A549 (cell line): ENCODE measurements around the gene PDE1C. TPM values are rescaled to one million over a fixed set of nuclear protein-coding genes. Genes with fewer than 3 reads are reported as not detected.

ENCODE experiments used
- ATAC-seq, 2 experiments: fragments of 200-7000 bp in 1 of 2; fragments of >200 bp in 1 of 2; cut with Nextera tagmentation in 1 of 2; cut with Tn5 transposase in 1 of 2; 3 replicates each; pipeline versions ENCODE4 v1.8.0 to v1.9.1; 2018 to 2020; ENCODE audit warnings: mild to moderate bottlenecking in 1 of 2, moderate library complexity in 1 of 2
- CTCF ChIA-PET: fragments of 300-600 bp; sonication (Branson Sonifier 250); formaldehyde crosslinking; extraction: SDS; loops from one replicate; lab custom pipeline; 2021; ENCODE audit warnings: antibody characterized with exemption, inconsistent platforms; lab: Yijun Ruan, JAX
- POLR2A ChIA-PET: fragments of 350-600 bp; formaldehyde crosslinking; extraction: SDS; loops from one replicate; lab custom pipeline; 2021; ENCODE audit warnings: antibody characterized with exemption, inconsistent platforms; lab: Yijun Ruan, JAX
- DNase-seq, 2 experiments: peaks; one replicate each; pipeline versions ENCODE4 v3.0.0 to v3.0.0-alpha.2; 2011 to 2016; ENCODE audit warnings: low read depth in 1 of 2, low spot score in 1 of 2
- FAIRE-seq: peaks from 2 replicates; lab custom pipeline; 2011; peaks lifted over from hg19 to GRCh38; lab: Jason Lieb, UNC
- H3K27ac ChIP-seq, 2 experiments: fragments of >200 bp; sonication (Bioruptor Twin); formaldehyde crosslinking; 3 replicates each; pipeline ENCODE4 v1.5.1; 2016 to 2017
- H3K4me1 ChIP-seq: fragments of >200 bp; sonication (Bioruptor Twin); formaldehyde crosslinking; 3 replicates; pipeline ENCODE4 v1.6.1; 2016
- H3K4me2 ChIP-seq: fragments of >200 bp; sonication (Bioruptor Twin); formaldehyde crosslinking; 3 replicates; pipeline ENCODE4 v1.6.1; 2016
- H3K4me3 ChIP-seq: fragments of >200 bp; sonication (Bioruptor Twin); formaldehyde crosslinking; 3 replicates; pipeline ENCODE4 v1.5.1; 2016
- H3K9me3 ChIP-seq: fragments of >200 bp; sonication (Bioruptor Twin); formaldehyde crosslinking; 3 replicates; pipeline ENCODE4 v1.6.1; 2016
- CHD2 ChIP-seq: fragments of 150-350 bp; IDR thresholded peaks from 2 replicates; pipeline ENCODE4 v1.6.1; 2014; ENCODE audit warnings: low read length; ENCODE audit not compliant: partially characterized antibody
- CHD4 ChIP-seq: fragments of 200-600 bp; sonication (generic); IDR thresholded peaks from 2 replicates; pipeline ENCODE4 v1.6.1; 2016; ENCODE audit warnings: antibody characterized with exemption, mild to moderate bottlenecking, borderline replicate concordance
- EHF ChIP-seq: fragments of 250-450 bp; sonication (Bioruptor Pico); IDR thresholded peaks from 2 replicates; pipeline ENCODE4 v1.5.0; 2020; ENCODE audit warnings: mild to moderate bottlenecking
- EHMT2 ChIP-seq: fragments of 200-600 bp; sonication (generic); IDR thresholded peaks from 2 replicates; pipeline ENCODE4 v1.6.1; 2016; ENCODE audit warnings: antibody characterized with exemption, low read depth, mild to moderate bottlenecking, moderate library complexity
- FOSB ChIP-seq: fragments of 250-450 bp; sonication (Bioruptor Pico); IDR thresholded peaks from 2 replicates; pipeline ENCODE4 v1.5.0; 2020; ENCODE audit warnings: mild to moderate bottlenecking, moderate library complexity
- FOSL2 ChIP-seq, 2 experiments: fragments of 450-650 bp in 1 of 2; fragments of >200 bp in 1 of 2; sonication (Bioruptor Twin) in 1 of 2; formaldehyde crosslinking; IDR thresholded peaks; 2 replicates each; pipeline versions ENCODE4 v1.5.0 to v1.6.1; 2016 to 2020; ENCODE audit warnings: mild to moderate bottlenecking in 1 of 2, moderate library complexity in 1 of 2
- FOXS1 ChIP-seq: fragments of 250-450 bp; sonication (Bioruptor Pico); IDR thresholded peaks from 2 replicates; pipeline ENCODE4 v1.5.0; 2020; ENCODE audit warnings: mild to moderate bottlenecking, moderate library complexity
- HEYL ChIP-seq: fragments of 250-450 bp; sonication (Bioruptor Pico); IDR thresholded peaks from 2 replicates; pipeline ENCODE4 v1.8.0; 2021; ENCODE audit warnings: mild to moderate bottlenecking, moderate library complexity
- HOXA7 ChIP-seq: fragments of 250-450 bp; sonication (Bioruptor Pico); IDR thresholded peaks from 2 replicates; pipeline ENCODE4 v1.5.0; 2020; ENCODE audit warnings: mild to moderate bottlenecking, moderate library complexity
- HOXB13 ChIP-seq: fragments of 250-450 bp; sonication (Bioruptor Pico); IDR thresholded peaks from 2 replicates; pipeline ENCODE4 v1.5.0; 2020; ENCODE audit warnings: low read depth, mild to moderate bottlenecking, moderate library complexity
- JUN ChIP-seq, 2 experiments: fragments of >200 bp; sonication (Bioruptor Twin); formaldehyde crosslinking; IDR thresholded peaks; 2 replicates in 1 of 2; 3 replicates in 1 of 2; pipeline ENCODE4 v1.6.1; 2016 to 2017
- JUNB ChIP-seq: fragments of >200 bp; sonication (Bioruptor Twin); formaldehyde crosslinking; IDR thresholded peaks from 2 replicates; pipeline ENCODE4 v1.6.1; 2016
- KDM1A ChIP-seq: fragments of 200-600 bp; sonication (generic); IDR thresholded peaks from 2 replicates; pipeline ENCODE4 v1.6.1; 2016; ENCODE audit warnings: low read depth, mild to moderate bottlenecking
- MYC ChIP-seq: IDR thresholded peaks from 2 replicates; pipeline ENCODE4 v1.6.1; 2012; ENCODE audit warnings: mild to moderate bottlenecking, inconsistent platforms, low read length, improper control_type of control experiment, borderline replicate concordance
- NPAS2 ChIP-seq: fragments of 250-450 bp; sonication (Bioruptor Pico); IDR thresholded peaks from 2 replicates; pipeline ENCODE4 v1.8.0; 2022; ENCODE audit warnings: mild to moderate bottlenecking, moderate library complexity, borderline replicate concordance
- PHF8 ChIP-seq: fragments of 200-600 bp; sonication (generic); IDR thresholded peaks from 2 replicates; pipeline ENCODE4 v1.6.1; 2016; ENCODE audit warnings: low read depth, mild to moderate bottlenecking, antibody characterized with exemption, moderate library complexity, borderline replicate concordance
- POLR2AphosphoS2 ChIP-seq: conservative IDR thresholded peaks from 2 replicates; pipeline ENCODE4 v1.6.1; 2012; ENCODE audit warnings: low read length, improper control_type of control experiment, inconsistent platforms
- RCOR1 ChIP-seq: fragments of 150-350 bp; IDR thresholded peaks from 2 replicates; pipeline ENCODE4 v1.6.1; 2014; ENCODE audit warnings: antibody characterized with exemption, low read length, low read depth
- RFX5 ChIP-seq: fragments of 450-650 bp; IDR thresholded peaks from 2 replicates; pipeline ENCODE4 v1.7.1; 2014; ENCODE audit warnings: antibody characterized with exemption, mild to moderate bottlenecking, moderate library complexity
- RNF2 ChIP-seq: fragments of 200-600 bp; sonication (generic); IDR thresholded peaks from 2 replicates; pipeline ENCODE4 v1.6.1; 2016; ENCODE audit warnings: low read depth, mild to moderate bottlenecking, antibody characterized with exemption, moderate library complexity, borderline replicate concordance
- TP53 ChIP-seq: fragments of 250-450 bp; sonication (Bioruptor Pico); IDR thresholded peaks from 2 replicates; pipeline ENCODE4 v1.5.0; 2021; ENCODE audit warnings: mild to moderate bottlenecking, moderate library complexity
- ZFP36 ChIP-seq: fragments of 450-650 bp; IDR thresholded peaks from 2 replicates; pipeline ENCODE4 v1.6.1; 2014; ENCODE audit warnings: borderline replicate concordance; ENCODE audit not compliant: partially characterized antibody
- ZNF302 ChIP-seq: fragments of 250-450 bp; sonication (Bioruptor Pico); IDR thresholded peaks from 2 replicates; pipeline ENCODE4 v1.9.0; 2021; ENCODE audit warnings: inconsistent platforms, mild to moderate bottlenecking, moderate library complexity
- WGBS: methylation state at CpG from one replicate; pipeline ENCODE4 v1.1.6; 2017; ENCODE audit errors: missing lambda C conversion rate; 5-methylcytosine and 5-hydroxymethylcytosine counted together
- polyA plus RNA-seq, 4 experiments: library from polyadenylated mRNA; depleted of rRNA in 3 of 4; stranded (reverse); fragments of >200 nt; fragmentation: RNase III in 1 of 4; extraction: RNeasy Plus Mini Kit Qiagen cat#74134 plus additional on column Dnase treatment in 1 of 4; gene quantifications; 2 replicates in 3 of 4; 3 replicates in 1 of 4; pipeline ENCODE4 v1.2.3, GENCODE V29; 2011 to 2017
- TF ChIP-seq, protein P1 (sequence below): IDR thresholded peaks from 2 replicates; pipeline ENCODE4 v1.6.1; 2012
- TF ChIP-seq, protein P2 (sequence below): fragments of 200-600 bp; sonication (generic); IDR thresholded peaks from 2 replicates; pipeline ENCODE4 v1.6.1; 2016; ENCODE audit warnings: antibody characterized with exemption, mild to moderate bottlenecking, moderate library complexity
- TF ChIP-seq, protein P3 (sequence below): fragments of >200 bp; sonication (Bioruptor Twin); formaldehyde crosslinking; IDR thresholded peaks from 2 replicates; pipeline ENCODE4 v1.6.1; 2016
- TF ChIP-seq, protein P4 (sequence below): fragments of 250-450 bp; sonication (Bioruptor Pico); IDR thresholded peaks from 2 replicates; pipeline ENCODE4 v1.5.0; 2021; ENCODE audit warnings: mild to moderate bottlenecking, moderate library complexity, borderline replicate concordance

Gene PDE1C
- polyA plus RNA-seq, 2 of the 4 experiments (the other 2 are of a cell fraction): 8.0 to 11.0 TPM

DNA sequence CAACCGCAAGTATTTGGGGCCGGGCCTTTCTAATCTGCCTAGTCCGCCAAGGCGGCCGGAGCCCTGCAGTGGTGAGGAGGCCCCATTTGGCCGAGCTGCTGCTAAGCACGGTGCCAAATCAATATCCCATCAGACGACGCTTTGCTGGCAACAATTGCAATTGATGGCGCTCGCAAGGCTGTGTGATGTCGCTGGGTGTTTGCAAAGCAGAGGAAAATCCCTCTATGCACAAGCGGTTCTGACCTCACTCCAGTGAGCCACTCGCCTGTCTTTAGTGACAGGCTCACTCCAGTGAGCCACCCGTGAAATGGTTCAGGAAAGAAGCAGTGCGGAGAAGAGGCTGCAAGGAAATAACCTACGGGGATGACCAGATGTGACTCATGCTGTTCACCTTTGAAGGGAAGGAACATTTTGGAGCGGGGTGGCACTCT, 18.3 kb upstream of the PDE1C start:
- no peaks in the 10 kb centered on the region for H3K9me3 ChIP-seq
- FAIRE-seq (no peak), DNase-seq (no peak), ATAC-seq (no peak)
- CTCF ChIA-PET: no interaction called here
- TF ChIP-seq HOXB13 (CRISPR knock-in tag) (no peak), PHF8 (no peak), FOSL2 (IDR thresholded peaks at IDR 0.05) (no peak), FOSL2 (CRISPR knock-in tag; IDR thresholded peaks at IDR 0.05) (no peak), NPAS2 (CRISPR knock-in tag) (no peak), JUN (IDR thresholded peaks at IDR 0.05) (no peak), RNF2 (no peak), EHMT2 (no peak), CHD2 (no peak), RCOR1 (no peak), MYC (no peak), HOXA7 (no peak), HEYL (CRISPR knock-in tag) (no peak), POLR2AphosphoS2 (no peak), ZNF302 (no peak), JUNB (no peak)
- TF ChIP-seq, protein P1, sequence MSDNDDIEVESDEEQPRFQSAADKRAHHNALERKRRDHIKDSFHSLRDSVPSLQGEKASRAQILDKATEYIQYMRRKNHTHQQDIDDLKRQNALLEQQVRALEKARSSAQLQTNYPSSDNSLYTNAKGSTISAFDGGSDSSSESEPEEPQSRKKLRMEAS: no peak
- TF ChIP-seq, protein P2, sequence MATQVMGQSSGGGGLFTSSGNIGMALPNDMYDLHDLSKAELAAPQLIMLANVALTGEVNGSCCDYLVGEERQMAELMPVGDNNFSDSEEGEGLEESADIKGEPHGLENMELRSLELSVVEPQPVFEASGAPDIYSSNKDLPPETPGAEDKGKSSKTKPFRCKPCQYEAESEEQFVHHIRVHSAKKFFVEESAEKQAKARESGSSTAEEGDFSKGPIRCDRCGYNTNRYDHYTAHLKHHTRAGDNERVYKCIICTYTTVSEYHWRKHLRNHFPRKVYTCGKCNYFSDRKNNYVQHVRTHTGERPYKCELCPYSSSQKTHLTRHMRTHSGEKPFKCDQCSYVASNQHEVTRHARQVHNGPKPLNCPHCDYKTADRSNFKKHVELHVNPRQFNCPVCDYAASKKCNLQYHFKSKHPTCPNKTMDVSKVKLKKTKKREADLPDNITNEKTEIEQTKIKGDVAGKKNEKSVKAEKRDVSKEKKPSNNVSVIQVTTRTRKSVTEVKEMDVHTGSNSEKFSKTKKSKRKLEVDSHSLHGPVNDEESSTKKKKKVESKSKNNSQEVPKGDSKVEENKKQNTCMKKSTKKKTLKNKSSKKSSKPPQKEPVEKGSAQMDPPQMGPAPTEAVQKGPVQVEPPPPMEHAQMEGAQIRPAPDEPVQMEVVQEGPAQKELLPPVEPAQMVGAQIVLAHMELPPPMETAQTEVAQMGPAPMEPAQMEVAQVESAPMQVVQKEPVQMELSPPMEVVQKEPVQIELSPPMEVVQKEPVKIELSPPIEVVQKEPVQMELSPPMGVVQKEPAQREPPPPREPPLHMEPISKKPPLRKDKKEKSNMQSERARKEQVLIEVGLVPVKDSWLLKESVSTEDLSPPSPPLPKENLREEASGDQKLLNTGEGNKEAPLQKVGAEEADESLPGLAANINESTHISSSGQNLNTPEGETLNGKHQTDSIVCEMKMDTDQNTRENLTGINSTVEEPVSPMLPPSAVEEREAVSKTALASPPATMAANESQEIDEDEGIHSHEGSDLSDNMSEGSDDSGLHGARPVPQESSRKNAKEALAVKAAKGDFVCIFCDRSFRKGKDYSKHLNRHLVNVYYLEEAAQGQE: no peak
- no peak overlapping the region for H3K4me3 ChIP-seq
- H3K4me1 ChIP-seq: peaks cover 14% of the 10 kb centered on the region
- POLR2A ChIA-PET: no interaction called here
- 79% methylated on average over 17 of the region's 18 CpGs for WGBS
- no peak overlapping the region for H3K4me2 ChIP-seq
- H3K27ac ChIP-seq: no peak overlapping the region

DNA sequence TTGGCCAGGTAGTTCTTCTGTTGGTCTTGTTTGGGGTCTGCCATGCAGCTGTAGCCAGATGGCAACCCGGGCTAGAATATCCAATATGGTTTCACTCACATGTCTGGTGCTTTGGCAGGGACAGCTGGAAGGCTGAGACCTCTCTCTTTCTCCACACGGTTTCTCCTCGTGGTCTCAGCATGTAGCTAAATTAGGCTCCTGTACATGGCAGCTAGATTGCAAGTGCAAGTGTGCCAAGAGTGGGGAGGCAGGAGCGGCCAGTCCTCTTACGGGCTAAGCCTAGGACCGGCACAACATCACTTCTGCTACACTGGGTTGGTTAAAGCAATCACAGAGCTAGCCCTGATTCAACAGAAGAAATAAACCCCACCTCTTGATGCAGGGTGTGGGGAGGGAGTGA, 9.3 kb upstream of the PDE1C start:
- Histone ChIP-seq H3K4me2 (no peak overlapping the region), H3K4me1 (peaks cover 7% of the 10 kb centered on the region), H3K4me3 (no peak overlapping the region), H3K9me3 (peaks cover 14% of the 10 kb centered on the region; the same call in 1 of the 3 replicates), H3K27ac (no peak overlapping the region)
- ChIA-PET CTCF (interaction anchor here (1.0 kb wide), 1 partner anchor 9 kb away, joined by 3 read pairs; the partner anchor contains the start of gene PDE1C), POLR2A (no interaction called here)
- no peak for ATAC-seq
- WGBS: 82% methylated on average over 6 of the region's 6 CpGs
- no peak for FAIRE-seq
- DNase-seq: no peak
- TF ChIP-seq ZNF302: no peak
- TF ChIP-seq CHD4: no peak
- no peak for TF ChIP-seq FOSL2 (IDR thresholded peaks at IDR 0.05)
- no peak for TF ChIP-seq FOSL2 (CRISPR knock-in tag; IDR thresholded peaks at IDR 0.05)
- no peak for TF ChIP-seq TP53 (CRISPR knock-in tag)
- TF ChIP-seq ZFP36: no peak
- no peak for TF ChIP-seq RFX5
- TF ChIP-seq, protein P3, sequence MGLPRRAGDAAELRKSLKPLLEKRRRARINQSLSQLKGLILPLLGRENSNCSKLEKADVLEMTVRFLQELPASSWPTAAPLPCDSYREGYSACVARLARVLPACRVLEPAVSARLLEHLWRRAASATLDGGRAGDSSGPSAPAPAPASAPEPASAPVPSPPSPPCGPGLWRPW: no peak
- no peak for TF ChIP-seq FOXS1 (CRISPR knock-in tag)
- TF ChIP-seq, protein P4, sequence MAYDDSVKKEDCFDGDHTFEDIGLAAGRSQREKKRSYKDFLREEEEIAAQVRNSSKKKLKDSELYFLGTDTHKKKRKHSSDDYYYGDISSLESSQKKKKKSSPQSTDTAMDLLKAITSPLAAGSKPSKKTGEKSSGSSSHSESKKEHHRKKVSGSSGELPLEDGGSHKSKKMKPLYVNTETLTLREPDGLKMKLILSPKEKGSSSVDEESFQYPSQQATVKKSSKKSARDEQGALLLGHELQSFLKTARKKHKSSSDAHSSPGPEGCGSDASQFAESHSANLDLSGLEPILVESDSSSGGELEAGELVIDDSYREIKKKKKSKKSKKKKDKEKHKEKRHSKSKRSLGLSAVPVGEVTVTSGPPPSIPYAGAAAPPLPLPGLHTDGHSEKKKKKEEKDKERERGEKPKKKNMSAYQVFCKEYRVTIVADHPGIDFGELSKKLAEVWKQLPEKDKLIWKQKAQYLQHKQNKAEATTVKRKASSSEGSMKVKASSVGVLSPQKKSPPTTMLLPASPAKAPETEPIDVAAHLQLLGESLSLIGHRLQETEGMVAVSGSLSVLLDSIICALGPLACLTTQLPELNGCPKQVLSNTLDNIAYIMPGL (CRISPR knock-in tag): no peak
- TF ChIP-seq, protein P2: no peak
- TF ChIP-seq EHMT2: no peak
- TF ChIP-seq KDM1A: no peak
- TF ChIP-seq EHF: no peak
- no peak for TF ChIP-seq RNF2
- no peak for TF ChIP-seq FOSB (CRISPR knock-in tag)
